Ovary (tissue), 3 donors: ENCODE data around the gene HDAC10.

Source experiments
- CTCF ChIP-seq, 3 donors: fragments of 450-650 bp in 2 of 3; fragments of 200-600 bp in 1 of 3; IDR thresholded peaks; one replicate each; pipeline versions ENCODE4 v1.5.1 to v1.8.0; 2016 to 2022; ENCODE audit warnings: antibody characterized with exemption in 3 of 3, mild to moderate bottlenecking in 1 of 3
- EP300 ChIP-seq: sonication (generic); formaldehyde crosslinking; IDR thresholded peaks from one replicate; pipeline ENCODE4 v1.6.1; 2017; ENCODE audit warnings: antibody characterized with exemption
- donor health status: DM: no; HTN: no; CAD: no.

- no peak for TF ChIP-seq CTCF (IDR thresholded peaks at IDR 0.05)
- no peak for TF ChIP-seq EP300
These were observed at the start of gene HDAC10 for GRCh38 chr22:50250555-50251476.
